Panc1 (cell line): ENCODE results near the gene CDKAL1. TPM values are rescaled to one million over a fixed set of nuclear protein-coding genes. Genes with fewer than 3 reads are reported as not detected.
"Not testable (repeated sequence)": the region's sequence is repeated elsewhere in the genome, so short reads cannot be mapped to it uniquely, and the experiment has no call there.

ENCODE experiments used
- ATAC-seq: fragments of 200-7000 bp; cut with Tn5 transposase; 2 replicates; pipeline ENCODE4 v1.9.1; 2020; ENCODE audit warnings: mild to moderate bottlenecking, moderate library complexity
- BruUV-seq: library from RNA; stranded (reverse); fragments of 400-500 nt; replicated peaks from 2 replicates; lab custom pipeline; 2021; lab: Mats Ljungman, UMichigan
- CTCF ChIA-PET: fragments of 300-600 bp; sonication (Branson Sonifier 250); formaldehyde crosslinking; loops from one replicate; lab custom pipeline; 2022; ENCODE audit warnings: antibody characterized with exemption; lab: Charles Lee
- POLR2A ChIA-PET: fragments of 300-600 bp; sonication (Branson Sonifier 250); formaldehyde crosslinking; loops from one replicate; lab custom pipeline; 2022; ENCODE audit warnings: antibody characterized with exemption; lab: Charles Lee
- DNase-seq: peaks from one replicate; pipeline ENCODE4 v3.0.0-alpha.2; 2010; ENCODE audit warnings: low read depth, low spot score
- H3K27ac ChIP-seq: 2 replicates; pipeline ENCODE4 v1.5.1; 2011; ENCODE audit warnings: mild to moderate bottlenecking, low read length, inconsistent platforms
- H3K27me3 ChIP-seq: fragments of 200-500 bp; sonication (Bioruptor generic); 2 replicates; pipeline ENCODE4 v1.6.0; 2014; ENCODE audit warnings: low read length, inconsistent platforms; ENCODE audit not compliant: control insufficient read depth, insufficient read depth
- H3K36me3 ChIP-seq: fragments of 200-500 bp; sonication (Bioruptor generic); 2 replicates; pipeline ENCODE4 v1.5.1; 2014; ENCODE audit warnings: inconsistent platforms, mild to moderate bottlenecking, low read length, moderate library complexity; ENCODE audit not compliant: control insufficient read depth, insufficient read depth
- H3K4me1 ChIP-seq: 2 replicates; pipeline ENCODE4 v1.5.1; 2011; ENCODE audit warnings: inconsistent platforms, mild to moderate bottlenecking, low read length, moderate library complexity; ENCODE audit not compliant: control insufficient read depth, insufficient read depth
- H3K4me3 ChIP-seq, 2 experiments: 2 replicates each; pipeline ENCODE4 v1.5.1; 2011 to 2012; ENCODE audit warnings: low read depth in 2 of 2, low read length in 2 of 2, mild to moderate bottlenecking in 2 of 2, inconsistent platforms in 1 of 2, moderate library complexity in 1 of 2
- H3K9me3 ChIP-seq: fragments of 200-500 bp; sonication (Bioruptor generic); 2 replicates; pipeline ENCODE4 v1.5.1; 2014; ENCODE audit warnings: low read depth, mild to moderate bottlenecking, inconsistent platforms, low read length, moderate library complexity; ENCODE audit not compliant: control insufficient read depth, insufficient read depth
- POLR2AphosphoS5 ChIP-seq: IDR thresholded peaks from 2 replicates; pipeline ENCODE4 v1.6.1; 2012; ENCODE audit warnings: mild to moderate bottlenecking, low read depth, low read length, moderate library complexity
- SIN3A ChIP-seq: IDR thresholded peaks from 2 replicates; pipeline ENCODE4 v1.6.1; 2012; ENCODE audit warnings: low read depth, mild to moderate bottlenecking, low read length, moderate library complexity, borderline replicate concordance; ENCODE audit not compliant: insufficient read depth
- TCF7L2 ChIP-seq: IDR thresholded peaks from 2 replicates; pipeline ENCODE4 v1.6.1; 2011; ENCODE audit warnings: mild to moderate bottlenecking, low read depth, low read length, inconsistent platforms
- in situ Hi-C: cut with HindIII; loops from 2 replicates; pipeline ENCODE4 v1.10.0; 2016; ENCODE audit warnings: low sequenced_read_pairs, low pct_unique_long_range_greater_than_20kb
- intact Hi-C: fragments of 100-400 bp; cut with micrococcal nuclease; formaldehyde crosslinking; loops from one replicate; pipeline ENCODE4 v1.10.0; 2022; ENCODE audit not compliant: unreplicated experiment
- total RNA-seq: library from RNA; stranded (reverse); gene quantifications from one replicate; pipeline ENCODE4 v1.2.1, GENCODE V29; 2021; ENCODE audit not compliant: unreplicated experiment
- TF ChIP-seq, protein P1 (sequence below), 2 experiments: IDR thresholded peaks; 2 replicates each; pipeline ENCODE4 v1.6.1; 2011 to 2012; ENCODE audit warnings: low read depth in 2 of 2, control low read depth in 1 of 2, low read length in 1 of 2, mild to moderate bottlenecking in 1 of 2, moderate library complexity in 1 of 2; ENCODE audit not compliant: insufficient read depth in 1 of 2
- TF ChIP-seq, protein P2 (sequence below): fragments of 450-650 bp; IDR thresholded peaks from 2 replicates; pipeline ENCODE4 v1.5.1; 2017; ENCODE audit warnings: mild to moderate bottlenecking

The CDKAL1 gene
- total RNA-seq, 1 experiment from 2014 or later, result 14.5 TPM

DNA sequence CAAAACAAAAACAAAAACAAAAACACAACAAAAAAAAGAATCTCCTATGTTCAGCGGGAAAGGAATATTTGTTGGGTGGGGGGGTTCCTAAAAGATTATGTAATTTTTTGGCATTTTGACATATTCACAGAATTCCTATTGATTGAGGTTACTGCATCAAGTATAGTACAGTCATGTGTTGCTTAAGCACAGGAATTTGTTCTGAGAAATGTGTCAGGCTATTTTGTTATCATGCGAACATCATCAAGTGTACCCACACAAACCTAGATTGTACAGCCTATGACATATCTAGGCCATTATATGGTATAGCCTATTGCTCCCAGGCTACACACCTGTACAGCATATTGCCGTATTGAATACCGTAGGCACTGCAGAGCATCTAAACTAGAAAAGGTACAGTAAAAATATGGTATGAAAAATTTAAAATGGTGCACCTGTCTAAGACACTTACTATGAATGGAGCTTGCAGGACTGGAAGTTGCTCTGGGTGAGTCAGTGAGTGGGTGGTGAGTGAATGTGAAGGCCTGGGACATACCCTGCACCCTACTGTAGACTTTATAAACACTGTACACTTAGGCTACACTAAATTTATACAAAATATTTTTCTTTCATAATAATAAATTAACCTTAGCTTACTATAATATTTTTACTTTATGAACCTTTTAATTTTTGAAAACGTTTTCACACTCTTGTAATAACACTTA, 110.6 kb downstream of the CDKAL1 start:
- POLR2A ChIA-PET, result no interaction called here
- in situ Hi-C loops, result no loop called here

DNA sequence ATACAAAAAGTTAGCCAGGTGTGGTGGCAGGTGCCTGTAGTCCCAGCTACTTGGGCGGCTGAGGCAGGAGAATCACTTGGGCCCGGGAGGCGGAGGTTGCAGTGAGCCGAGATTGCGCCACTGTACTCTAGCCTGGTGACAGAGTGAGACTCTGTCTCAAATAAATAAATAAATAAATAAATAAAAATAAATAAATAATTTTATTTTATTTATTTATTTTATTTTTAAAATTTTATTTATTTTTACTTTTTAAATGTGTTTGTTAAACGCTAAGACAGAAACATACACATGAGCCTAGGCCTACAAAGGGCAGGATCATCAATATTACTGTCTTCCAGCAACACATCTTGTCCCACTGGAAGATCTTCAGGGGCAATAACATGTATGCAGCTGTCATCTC, 111.3 kb downstream of the CDKAL1 start:
- CTCF ChIA-PET, result interaction anchor here (0.7 kb wide), 1 partner anchor 1102 kb away, joined by 9 read pairs; no protein-coding TSS in a partner anchor
- ATAC-seq, H3K27me3 ChIP-seq, H3K36me3 ChIP-seq, H3K27ac ChIP-seq, H3K9me3 ChIP-seq, H3K4me1 ChIP-seq, DNase-seq, intact Hi-C loops, POLR2A ChIA-PET, in situ Hi-C loops, BruUV-seq, H3K4me3 ChIP-seq: not testable (repeated sequence)

More for the DNA sequence above, 110.6 kb downstream of the CDKAL1 start:
- intact Hi-C loops, result no loop called here
- H3K9me3 ChIP-seq, result no peaks in the 10 kb centered on the region
- ATAC-seq, result no peak
- no peak overlapping the region for H3K4me3 ChIP-seq
- no peaks in the 10 kb centered on the region for H3K27me3 ChIP-seq
- BruUV-seq, result no TSS peak
- TF ChIP-seq SIN3A (no peak), TCF7L2 (no peak), POLR2AphosphoS5 (no peak)
- TF ChIP-seq, protein P1, sequence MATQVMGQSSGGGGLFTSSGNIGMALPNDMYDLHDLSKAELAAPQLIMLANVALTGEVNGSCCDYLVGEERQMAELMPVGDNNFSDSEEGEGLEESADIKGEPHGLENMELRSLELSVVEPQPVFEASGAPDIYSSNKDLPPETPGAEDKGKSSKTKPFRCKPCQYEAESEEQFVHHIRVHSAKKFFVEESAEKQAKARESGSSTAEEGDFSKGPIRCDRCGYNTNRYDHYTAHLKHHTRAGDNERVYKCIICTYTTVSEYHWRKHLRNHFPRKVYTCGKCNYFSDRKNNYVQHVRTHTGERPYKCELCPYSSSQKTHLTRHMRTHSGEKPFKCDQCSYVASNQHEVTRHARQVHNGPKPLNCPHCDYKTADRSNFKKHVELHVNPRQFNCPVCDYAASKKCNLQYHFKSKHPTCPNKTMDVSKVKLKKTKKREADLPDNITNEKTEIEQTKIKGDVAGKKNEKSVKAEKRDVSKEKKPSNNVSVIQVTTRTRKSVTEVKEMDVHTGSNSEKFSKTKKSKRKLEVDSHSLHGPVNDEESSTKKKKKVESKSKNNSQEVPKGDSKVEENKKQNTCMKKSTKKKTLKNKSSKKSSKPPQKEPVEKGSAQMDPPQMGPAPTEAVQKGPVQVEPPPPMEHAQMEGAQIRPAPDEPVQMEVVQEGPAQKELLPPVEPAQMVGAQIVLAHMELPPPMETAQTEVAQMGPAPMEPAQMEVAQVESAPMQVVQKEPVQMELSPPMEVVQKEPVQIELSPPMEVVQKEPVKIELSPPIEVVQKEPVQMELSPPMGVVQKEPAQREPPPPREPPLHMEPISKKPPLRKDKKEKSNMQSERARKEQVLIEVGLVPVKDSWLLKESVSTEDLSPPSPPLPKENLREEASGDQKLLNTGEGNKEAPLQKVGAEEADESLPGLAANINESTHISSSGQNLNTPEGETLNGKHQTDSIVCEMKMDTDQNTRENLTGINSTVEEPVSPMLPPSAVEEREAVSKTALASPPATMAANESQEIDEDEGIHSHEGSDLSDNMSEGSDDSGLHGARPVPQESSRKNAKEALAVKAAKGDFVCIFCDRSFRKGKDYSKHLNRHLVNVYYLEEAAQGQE (IDR thresholded peaks at IDR 0.05; ENCODE audit: insufficient read depth in 1 of 2, low read depth in 2 of 2, low read length in 1 of 2), result no peak
- TF ChIP-seq, protein P2, sequence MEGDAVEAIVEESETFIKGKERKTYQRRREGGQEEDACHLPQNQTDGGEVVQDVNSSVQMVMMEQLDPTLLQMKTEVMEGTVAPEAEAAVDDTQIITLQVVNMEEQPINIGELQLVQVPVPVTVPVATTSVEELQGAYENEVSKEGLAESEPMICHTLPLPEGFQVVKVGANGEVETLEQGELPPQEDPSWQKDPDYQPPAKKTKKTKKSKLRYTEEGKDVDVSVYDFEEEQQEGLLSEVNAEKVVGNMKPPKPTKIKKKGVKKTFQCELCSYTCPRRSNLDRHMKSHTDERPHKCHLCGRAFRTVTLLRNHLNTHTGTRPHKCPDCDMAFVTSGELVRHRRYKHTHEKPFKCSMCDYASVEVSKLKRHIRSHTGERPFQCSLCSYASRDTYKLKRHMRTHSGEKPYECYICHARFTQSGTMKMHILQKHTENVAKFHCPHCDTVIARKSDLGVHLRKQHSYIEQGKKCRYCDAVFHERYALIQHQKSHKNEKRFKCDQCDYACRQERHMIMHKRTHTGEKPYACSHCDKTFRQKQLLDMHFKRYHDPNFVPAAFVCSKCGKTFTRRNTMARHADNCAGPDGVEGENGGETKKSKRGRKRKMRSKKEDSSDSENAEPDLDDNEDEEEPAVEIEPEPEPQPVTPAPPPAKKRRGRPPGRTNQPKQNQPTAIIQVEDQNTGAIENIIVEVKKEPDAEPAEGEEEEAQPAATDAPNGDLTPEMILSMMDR, result no peak
- no peak for DNase-seq
- H3K36me3 ChIP-seq, result no peaks in the 10 kb centered on the region
- H3K4me1 ChIP-seq, result no peaks in the 10 kb centered on the region
- H3K27ac ChIP-seq, result no peak overlapping the region
- CTCF ChIA-PET, result no interaction called here

DNA sequence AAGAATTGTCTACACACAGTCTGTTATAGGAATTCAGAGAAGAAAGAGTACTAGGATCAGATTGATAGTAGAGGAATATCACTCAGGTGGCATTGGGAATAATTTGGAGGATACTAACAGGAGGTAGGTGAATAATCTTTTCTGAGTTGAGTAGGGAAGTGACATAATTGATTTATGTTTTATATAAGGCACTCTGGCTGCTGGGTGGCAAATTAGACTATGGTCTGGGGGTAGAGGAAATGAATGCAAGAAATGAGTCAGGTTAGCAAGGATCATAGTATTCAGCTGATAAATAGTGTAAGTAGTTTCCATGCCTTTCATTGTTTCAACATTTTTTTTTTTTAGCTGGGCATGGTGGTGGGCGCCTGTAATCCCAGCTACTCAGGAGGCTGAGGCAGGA, 113.3 kb downstream of the CDKAL1 start:
- H3K27me3 ChIP-seq, result no peaks in the 10 kb centered on the region
- H3K4me1 ChIP-seq, result no peaks in the 10 kb centered on the region
- CTCF ChIA-PET, result no interaction called here
- DNase-seq, result no peak
- TF ChIP-seq, protein P1 (IDR thresholded peaks at IDR 0.05; ENCODE audit: insufficient read depth in 1 of 2, low read depth in 2 of 2, low read length in 1 of 2), result no peak
- TF ChIP-seq, protein P2, result no peak
- TF ChIP-seq SIN3A (no peak), TCF7L2 (no peak), POLR2AphosphoS5 (no peak)
- intact Hi-C loops (no loop called here), in situ Hi-C loops (no loop called here)
- H3K27ac ChIP-seq, result no peak overlapping the region
- POLR2A ChIA-PET, result no interaction called here
- no peaks in the 10 kb centered on the region for H3K36me3 ChIP-seq
- BruUV-seq, result no TSS peak
- no peak for ATAC-seq
- no peaks in the 10 kb centered on the region for H3K9me3 ChIP-seq
- H3K4me3 ChIP-seq, result no peak overlapping the region
